GM12873 (cell line): Measurements from ENCODE around the gene CNNM1.

Experiments used
- CTCF ChIP-seq: IDR thresholded peaks from 2 replicates; pipeline ENCODE4 v1.5.1; 2012; ENCODE audit warnings: low read depth, mild to moderate bottlenecking, moderate library complexity, low read length, control low read depth; ENCODE audit not compliant: insufficient read depth; ENCODE audit errors: missing control alignments

The CNNM1 gene

GRCh38 chr10:99303899-99304861 lies 25.0 kb upstream of the CNNM1 start:
- no peak for TF ChIP-seq CTCF

GRCh38 chr10:99304862-99305229 lies 24.3 kb upstream of the CNNM1 start:
- no peak for TF ChIP-seq CTCF

GRCh38 chr10:99312501-99312900 lies 16.7 kb upstream of the CNNM1 start:
- TF ChIP-seq CTCF, result no peak

- TF ChIP-seq CTCF, result no peak
These were observed 13.3 kb upstream of the CNNM1 start for GRCh38 chr10:99315853-99316252.

- no peak for TF ChIP-seq CTCF
These were observed 12.8 kb upstream of the CNNM1 start for GRCh38 chr10:99316374-99316773.

- TF ChIP-seq CTCF, result no peak
These were observed 11.1 kb upstream of the CNNM1 start for GRCh38 chr10:99318048-99318447.

- TF ChIP-seq CTCF, result no peak
These were observed 10.7 kb upstream of the CNNM1 start for GRCh38 chr10:99318475-99318874.
